H1 (cell line): ENCODE data around the gene NMT1. TPM values are rescaled to one million over a fixed set of nuclear protein-coding genes. Genes with fewer than 3 reads are reported as not detected.

Source experiments
- JUND ChIP-seq: IDR thresholded peaks from 2 replicates; pipeline ENCODE4 v1.6.1; 2011; ENCODE audit warnings: mild to moderate bottlenecking, improper control_type of control experiment, low read length
- KDM4A ChIP-seq: IDR thresholded peaks from one replicate; pipeline ENCODE4 v1.7.1; 2012; ENCODE audit warnings: low read depth, mild to moderate bottlenecking, moderate library complexity, low read length, inconsistent platforms; ENCODE audit not compliant: severe bottlenecking
- NANOG ChIP-seq: IDR thresholded peaks from 2 replicates; pipeline ENCODE4 v1.6.1; 2011; ENCODE audit warnings: low read length, low read depth, mild to moderate bottlenecking, inconsistent platforms; ENCODE audit not compliant: insufficient read depth, poor library complexity, severe bottlenecking
- SIX5 ChIP-seq: IDR thresholded peaks from 2 replicates; pipeline ENCODE4 v1.6.1; 2011; ENCODE audit warnings: mild to moderate bottlenecking, low read depth, low read length
- SP1 ChIP-seq: IDR thresholded peaks from 2 replicates; pipeline ENCODE4 v1.6.1; 2011; ENCODE audit warnings: low read depth, low read length
- ZNF274 ChIP-seq: IDR thresholded peaks from 2 replicates; pipeline ENCODE4 v1.7.0; 2012; ENCODE audit warnings: low read length, borderline replicate concordance; ENCODE audit errors: extremely low read depth
- polyA plus RNA-seq, 7 experiments: library from polyadenylated mRNA; depleted of rRNA in 3 of 7; stranded (reverse) in 5 of 7; unstranded in 2 of 7; fragments of >200 nt in 5 of 7; fragments of 200-250 nt in 2 of 7; gene quantifications; 1 replicate in 5 of 7; 2 replicates in 1 of 7; 4 replicates in 1 of 7; pipeline versions ENCODE4 v1.2.1 to v1.2.3, GENCODE V29; 2011 to 2013; ENCODE audit warnings: missing spikeins in 2 of 7, mixed read lengths in 2 of 7
- total RNA-seq: library from RNA; stranded (reverse); fragmentation: NEBNext Ultra II Directional; extraction: Animal tissue kit (Norgen Biotek cat#: 25700); gene quantifications from 2 replicates; pipeline ENCODE4 v1.2.1, GENCODE V29; 2021

The NMT1 gene
- total and polyA plus RNA-seq, 2 of the 8 experiments (the other 6 are each of a cell fraction or from before 2014, with no cell fraction given), result 42.9 to 149 TPM

DNA sequence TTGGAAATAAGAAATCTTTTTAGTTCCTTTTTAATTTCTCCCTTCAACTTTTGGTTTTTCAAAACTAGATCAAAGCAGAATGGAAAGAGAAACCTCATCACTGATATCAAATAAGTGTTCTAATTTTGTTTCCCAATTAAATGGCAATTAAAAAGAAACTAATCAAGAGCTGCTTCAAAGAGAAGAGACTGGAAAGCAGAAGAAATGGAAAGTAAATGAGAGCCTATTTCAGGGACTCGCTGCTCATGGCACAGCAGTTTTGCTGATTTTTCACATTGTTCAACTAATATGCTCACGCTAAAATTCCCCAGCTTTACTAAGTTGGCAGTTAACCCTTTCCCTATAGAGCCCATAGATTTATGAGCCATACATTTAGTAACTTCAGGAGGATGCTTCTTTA, 6.5 kb downstream of the NMT1 start (continued):
- TF ChIP-seq SP1 (no peak), SIX5 (no peak), NANOG (no peak), KDM4A (no peak), JUND (no peak), ZNF274 (no peak)
